Measurements from ENCODE around the gene PLG. TPM values are rescaled to one million over a fixed set of nuclear protein-coding genes. Genes with fewer than 3 reads are reported as not detected.
"Not testable (repeated sequence)": the region's sequence is repeated elsewhere in the genome, so short reads cannot be mapped to it uniquely, and the experiment has no call there.

PLG gene
- total RNA-seq, 1 experiment from 2014 or later = 0.57 TPM

DNA sequence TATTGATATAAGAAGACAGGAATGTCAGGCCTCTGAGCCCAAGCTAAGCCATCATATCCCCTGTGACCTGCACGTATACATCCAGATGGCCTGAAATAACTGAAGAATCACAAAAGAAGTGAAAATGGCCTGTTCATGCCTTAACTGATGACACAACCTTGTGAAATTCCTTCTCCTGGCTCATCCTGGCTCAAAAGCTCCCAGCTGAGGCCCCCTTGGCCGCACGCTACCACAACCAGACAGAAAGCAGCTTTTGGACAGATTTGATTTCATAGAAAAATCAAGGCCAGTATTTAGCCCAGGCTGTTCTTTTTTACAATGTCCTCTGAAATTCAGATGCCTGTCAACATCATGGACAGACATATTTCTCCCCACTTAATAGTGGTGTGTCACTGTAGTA, 78.6 kb downstream of the PLG start:
- not testable (repeated sequence) for BruUV-seq (replicated peaks); ATAC-seq

GRCh38 chr6:160781298-160781697, 79.3 kb downstream of the PLG start:
- ATAC-seq = no peak
- TF ChIP-seq TCF7L2 (IDR thresholded peaks at IDR 0.05; ENCODE audit: low read depth, low read length) (no peak), SIN3A (IDR thresholded peaks at IDR 0.05; ENCODE audit: borderline replicate concordance, insufficient read depth, low read depth, low read length) (no peak), POLR2AphosphoS5 (IDR thresholded peaks at IDR 0.05; ENCODE audit: low read depth, low read length) (no peak), CTCF (IDR thresholded peaks at IDR 0.05) (no peak)
- TF ChIP-seq, protein P1, sequence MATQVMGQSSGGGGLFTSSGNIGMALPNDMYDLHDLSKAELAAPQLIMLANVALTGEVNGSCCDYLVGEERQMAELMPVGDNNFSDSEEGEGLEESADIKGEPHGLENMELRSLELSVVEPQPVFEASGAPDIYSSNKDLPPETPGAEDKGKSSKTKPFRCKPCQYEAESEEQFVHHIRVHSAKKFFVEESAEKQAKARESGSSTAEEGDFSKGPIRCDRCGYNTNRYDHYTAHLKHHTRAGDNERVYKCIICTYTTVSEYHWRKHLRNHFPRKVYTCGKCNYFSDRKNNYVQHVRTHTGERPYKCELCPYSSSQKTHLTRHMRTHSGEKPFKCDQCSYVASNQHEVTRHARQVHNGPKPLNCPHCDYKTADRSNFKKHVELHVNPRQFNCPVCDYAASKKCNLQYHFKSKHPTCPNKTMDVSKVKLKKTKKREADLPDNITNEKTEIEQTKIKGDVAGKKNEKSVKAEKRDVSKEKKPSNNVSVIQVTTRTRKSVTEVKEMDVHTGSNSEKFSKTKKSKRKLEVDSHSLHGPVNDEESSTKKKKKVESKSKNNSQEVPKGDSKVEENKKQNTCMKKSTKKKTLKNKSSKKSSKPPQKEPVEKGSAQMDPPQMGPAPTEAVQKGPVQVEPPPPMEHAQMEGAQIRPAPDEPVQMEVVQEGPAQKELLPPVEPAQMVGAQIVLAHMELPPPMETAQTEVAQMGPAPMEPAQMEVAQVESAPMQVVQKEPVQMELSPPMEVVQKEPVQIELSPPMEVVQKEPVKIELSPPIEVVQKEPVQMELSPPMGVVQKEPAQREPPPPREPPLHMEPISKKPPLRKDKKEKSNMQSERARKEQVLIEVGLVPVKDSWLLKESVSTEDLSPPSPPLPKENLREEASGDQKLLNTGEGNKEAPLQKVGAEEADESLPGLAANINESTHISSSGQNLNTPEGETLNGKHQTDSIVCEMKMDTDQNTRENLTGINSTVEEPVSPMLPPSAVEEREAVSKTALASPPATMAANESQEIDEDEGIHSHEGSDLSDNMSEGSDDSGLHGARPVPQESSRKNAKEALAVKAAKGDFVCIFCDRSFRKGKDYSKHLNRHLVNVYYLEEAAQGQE (IDR thresholded peaks at IDR 0.05; ENCODE audit: insufficient read depth in 1 of 2, low read depth in 2 of 2, low read length in 1 of 2) = no peak
- Histone ChIP-seq H3K9me3 (ENCODE audit: control insufficient read depth, insufficient read depth, low read depth, low read length) (no peaks in the 10 kb centered on the region; the same call in 1 of the 2 replicates), H3K36me3 (ENCODE audit: control insufficient read depth, insufficient read depth, low read length) (no peaks in the 10 kb centered on the region), H3K27ac (ENCODE audit: low read length) (no peak overlapping the region), H3K4me3 (ENCODE audit: low read depth in 2 of 2, low read length in 2 of 2) (no peak overlapping the region), H3K4me1 (ENCODE audit: control insufficient read depth, insufficient read depth, low read length) (no peaks in the 10 kb centered on the region), H3K27me3 (ENCODE audit: control insufficient read depth, insufficient read depth, low read length) (no peaks in the 10 kb centered on the region)
- BruUV-seq (replicated peaks) = no TSS peak
- in situ Hi-C loops (cut with HindIII; ENCODE audit: low pct_unique_long_range_greater_than_20kb, low sequenced_read_pairs) = no loop called here
- DNase-seq (ENCODE audit: low read depth, low spot score) = no peak
- ChIA-PET CTCF (no interaction called here), POLR2A (no interaction called here)
- intact Hi-C loops (cut with micrococcal nuclease; ENCODE audit: unreplicated experiment) = no loop called here

More for the DNA sequence above, 78.6 kb downstream of the PLG start:
- POLR2A ChIA-PET; DNase-seq (ENCODE audit: low read depth, low spot score); intact Hi-C loops (cut with micrococcal nuclease; ENCODE audit: unreplicated experiment); H3K4me3 ChIP-seq (ENCODE audit: low read depth in 2 of 2, low read length in 2 of 2); H3K9me3 ChIP-seq (ENCODE audit: control insufficient read depth, insufficient read depth, low read depth, low read length); H3K36me3 ChIP-seq (ENCODE audit: control insufficient read depth, insufficient read depth, low read length); H3K27ac ChIP-seq (ENCODE audit: low read length); H3K4me1 ChIP-seq (ENCODE audit: control insufficient read depth, insufficient read depth, low read length); in situ Hi-C loops (cut with HindIII; ENCODE audit: low pct_unique_long_range_greater_than_20kb, low sequenced_read_pairs); H3K27me3 ChIP-seq (ENCODE audit: control insufficient read depth, insufficient read depth, low read length); CTCF ChIA-PET: not testable (repeated sequence)

GRCh38 chr6:160782228-160782627, 80.2 kb downstream of the PLG start:
- no TSS peak for BruUV-seq (replicated peaks)
- intact Hi-C loops (cut with micrococcal nuclease; ENCODE audit: unreplicated experiment) = no loop called here
- Histone ChIP-seq H3K36me3 (ENCODE audit: control insufficient read depth, insufficient read depth, low read length) (no peaks in the 10 kb centered on the region), H3K9me3 (ENCODE audit: control insufficient read depth, insufficient read depth, low read depth, low read length) (no peaks in the 10 kb centered on the region; the same call in 1 of the 2 replicates), H3K4me3 (ENCODE audit: low read depth in 2 of 2, low read length in 2 of 2) (no peak overlapping the region), H3K27me3 (ENCODE audit: control insufficient read depth, insufficient read depth, low read length) (no peaks in the 10 kb centered on the region), H3K27ac (ENCODE audit: low read length) (no peak overlapping the region), H3K4me1 (ENCODE audit: control insufficient read depth, insufficient read depth, low read length) (no peaks in the 10 kb centered on the region)
- ATAC-seq (no peak), DNase-seq (ENCODE audit: low read depth, low spot score) (no peak)
- TF ChIP-seq TCF7L2 (IDR thresholded peaks at IDR 0.05; ENCODE audit: low read depth, low read length) = no peak
- TF ChIP-seq SIN3A (IDR thresholded peaks at IDR 0.05; ENCODE audit: borderline replicate concordance, insufficient read depth, low read depth, low read length) = no peak
- no peak for TF ChIP-seq CTCF (IDR thresholded peaks at IDR 0.05)
- TF ChIP-seq POLR2AphosphoS5 (IDR thresholded peaks at IDR 0.05; ENCODE audit: low read depth, low read length) = no peak
- TF ChIP-seq, protein P1 (IDR thresholded peaks at IDR 0.05; ENCODE audit: insufficient read depth in 1 of 2, low read depth in 2 of 2, low read length in 1 of 2) = no peak
- ChIA-PET CTCF (no interaction called here), POLR2A (no interaction called here)
- in situ Hi-C loops (cut with HindIII; ENCODE audit: low pct_unique_long_range_greater_than_20kb, low sequenced_read_pairs) = no loop called here

All from Panc1 (cell line).